ENCODE results near the gene RBMS3.
"Not testable (repeated sequence)": the region's sequence is repeated elsewhere in the genome, so short reads cannot be mapped to it uniquely, and the experiment has no call there.

Gene RBMS3

GRCh38 chr3:29337565-29337964 is 56.7 kb downstream of the RBMS3 start:
- in situ Hi-C loops (cut with MboI; ENCODE audit: low sequenced_read_pairs): no loop called here

DNA sequence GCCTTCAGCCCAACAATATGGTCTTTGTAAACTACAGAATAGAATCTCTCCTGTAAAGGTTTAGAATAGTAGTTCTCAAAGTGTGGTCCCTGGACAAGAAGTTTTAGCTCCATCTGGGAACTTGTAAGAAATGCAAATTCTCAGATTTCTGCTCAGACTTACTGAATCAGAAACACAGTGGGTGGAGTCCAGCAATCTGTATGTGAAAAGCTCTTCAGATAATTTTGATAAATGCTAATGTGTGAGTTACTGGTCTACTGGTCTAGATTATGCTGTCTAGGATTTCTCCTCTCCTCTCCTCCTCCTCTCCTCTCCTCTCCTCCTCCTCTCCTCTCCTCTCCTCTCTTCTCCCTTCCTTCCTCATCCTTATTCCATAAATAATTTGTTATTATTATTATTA is 57.5 kb downstream of the RBMS3 start:
- in situ Hi-C loops (cut with MboI; ENCODE audit: low sequenced_read_pairs): no loop called here

DNA sequence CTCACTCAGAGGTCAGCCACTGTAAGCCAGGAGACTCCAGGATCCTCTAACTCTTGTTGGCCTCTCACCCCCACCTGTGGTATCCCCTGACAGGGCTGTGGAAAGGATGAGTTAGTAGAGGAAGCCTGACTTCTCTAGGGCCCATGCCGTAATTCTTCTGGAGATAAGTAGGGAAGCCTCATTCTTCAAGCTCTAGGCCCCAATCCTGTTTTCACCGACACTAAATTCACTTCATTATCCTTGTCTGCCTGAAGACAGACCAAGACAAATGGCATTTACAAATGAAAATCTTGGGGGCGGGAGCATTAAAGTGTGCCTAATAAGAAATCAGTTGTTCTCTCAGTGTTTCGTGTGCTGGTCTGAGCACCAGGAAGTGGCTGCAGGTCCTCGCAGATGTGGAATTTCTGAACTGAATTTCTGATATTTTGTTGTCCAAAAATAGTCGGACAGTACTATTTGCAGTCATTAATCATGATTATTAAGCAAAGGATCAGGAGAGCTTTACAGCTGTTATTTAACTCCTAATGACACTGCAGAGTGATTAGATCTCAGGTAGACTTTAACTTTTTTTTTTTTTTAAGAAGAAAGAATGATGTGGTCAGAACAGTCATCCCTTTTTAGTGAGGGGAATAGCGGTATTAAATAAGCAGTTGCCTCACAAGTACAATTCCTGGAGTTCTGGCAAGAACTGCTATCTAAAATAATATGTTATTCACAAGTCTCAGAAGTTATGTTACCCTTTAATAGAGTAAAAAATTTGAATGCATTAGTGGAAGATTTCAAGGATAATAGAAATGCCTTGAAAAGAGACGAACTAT is 58.4 kb downstream of the RBMS3 start:
- in situ Hi-C loops (cut with MboI; ENCODE audit: low sequenced_read_pairs): no loop called here

DNA sequence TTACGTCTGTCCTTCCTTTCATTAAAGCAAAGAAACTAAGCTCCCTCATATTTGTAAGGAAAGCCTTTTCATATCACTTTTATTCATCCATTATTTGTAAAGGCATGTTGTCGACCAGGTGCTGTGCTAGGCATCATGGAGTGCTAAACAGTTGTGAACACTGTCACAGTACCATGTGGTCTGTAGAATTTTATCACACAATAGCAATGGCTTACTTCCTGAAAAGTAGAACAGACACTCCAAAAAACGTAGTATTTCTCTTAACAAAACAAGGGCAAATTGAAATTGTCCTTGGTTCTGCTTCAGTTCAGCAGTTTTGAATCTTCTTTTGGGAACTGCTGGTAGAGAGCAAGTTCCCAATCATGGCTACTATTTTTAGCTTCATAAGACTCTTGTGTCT is 63.3 kb downstream of the RBMS3 start:
- in situ Hi-C loops (cut with MboI; ENCODE audit: low sequenced_read_pairs): no loop called here

DNA sequence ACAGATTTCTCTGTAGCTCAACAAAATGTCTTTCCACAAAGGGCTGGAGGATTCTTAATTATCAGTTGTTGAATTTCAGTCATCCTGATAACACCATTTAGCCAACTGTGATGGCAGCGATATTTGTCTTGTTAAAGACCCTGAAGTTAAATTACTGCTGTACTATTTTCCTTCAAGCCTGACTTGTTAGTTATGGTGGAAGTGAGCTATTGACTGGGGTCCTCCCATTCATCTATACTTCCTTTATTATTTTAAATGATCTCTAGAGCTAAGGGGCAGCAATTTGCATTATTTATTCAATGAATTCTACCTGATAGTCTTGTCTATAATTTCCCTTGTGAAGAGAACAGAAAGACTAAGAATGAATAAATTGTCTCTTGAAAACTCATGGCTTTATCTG is 64.1 kb downstream of the RBMS3 start:
- in situ Hi-C loops (cut with MboI; ENCODE audit: low sequenced_read_pairs): no loop called here

GRCh38 chr3:29345516-29346300 is 64.8 kb downstream of the RBMS3 start:
- in situ Hi-C loops (cut with MboI; ENCODE audit: low sequenced_read_pairs): no loop called here

DNA sequence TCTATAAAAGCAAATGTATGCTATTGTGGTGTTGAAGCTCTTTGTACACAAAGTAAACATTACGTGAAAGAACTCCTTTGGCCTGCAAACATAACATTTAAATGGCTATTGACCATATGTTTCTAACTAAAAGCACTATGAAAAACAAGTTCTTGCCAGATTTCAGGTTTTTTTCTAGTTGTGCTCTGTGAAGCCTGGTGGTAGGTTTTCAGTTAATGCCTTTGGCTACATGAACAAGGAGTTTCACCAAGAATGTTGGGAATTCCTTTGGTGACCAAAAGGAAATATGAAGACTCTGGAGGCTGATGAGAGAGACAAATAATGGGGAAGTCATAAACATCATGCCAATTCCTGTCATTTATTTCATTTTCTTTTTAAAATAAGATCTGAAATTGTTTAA is 66.0 kb downstream of the RBMS3 start:
- in situ Hi-C loops (cut with MboI; ENCODE audit: low sequenced_read_pairs): no loop called here

GRCh38 chr3:29347412-29347811 is 66.5 kb downstream of the RBMS3 start:
- in situ Hi-C loops (cut with MboI; ENCODE audit: low sequenced_read_pairs): no loop called here

DNA sequence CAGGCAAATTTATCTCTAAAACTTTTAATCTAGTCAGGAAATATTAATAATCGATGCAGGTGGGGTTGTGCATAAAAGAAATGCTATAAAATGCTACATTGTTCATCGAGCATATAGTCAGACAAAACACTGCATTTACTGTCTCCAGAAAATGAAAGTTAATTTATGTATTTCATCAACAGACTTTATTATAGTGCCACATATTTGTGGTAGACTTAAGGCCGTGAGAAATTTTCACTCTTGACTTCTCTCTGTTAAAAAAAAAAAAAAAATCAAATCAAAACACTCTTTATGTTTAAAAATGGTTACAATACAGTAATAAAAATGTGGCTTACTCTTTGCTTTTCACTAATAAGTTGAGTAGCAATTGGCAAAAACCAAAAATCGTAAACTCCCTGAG is 67.4 kb downstream of the RBMS3 start:
- in situ Hi-C loops (cut with MboI; ENCODE audit: low sequenced_read_pairs): no loop called here

DNA sequence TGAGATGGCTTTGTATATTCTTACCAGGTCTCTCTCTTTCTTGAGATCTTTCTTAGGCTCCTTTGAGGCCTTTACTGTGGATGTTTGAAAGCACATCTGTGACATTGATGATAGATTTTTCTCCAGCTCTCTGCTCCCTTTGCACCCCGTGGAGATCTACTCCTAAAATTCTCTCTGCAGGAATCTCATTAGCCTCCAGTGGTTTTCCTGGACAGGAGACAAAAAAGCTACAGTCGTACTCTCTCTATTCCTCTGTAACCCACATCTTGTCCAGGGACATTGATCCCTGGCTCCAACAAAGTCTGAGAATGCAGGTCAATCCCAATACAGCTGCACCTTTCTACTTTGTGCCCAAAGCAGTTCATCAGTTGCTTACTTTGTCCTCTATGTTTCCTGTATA is 68.2 kb downstream of the RBMS3 start:
- in situ Hi-C loops (cut with MboI; ENCODE audit: low sequenced_read_pairs): no loop called here

DNA sequence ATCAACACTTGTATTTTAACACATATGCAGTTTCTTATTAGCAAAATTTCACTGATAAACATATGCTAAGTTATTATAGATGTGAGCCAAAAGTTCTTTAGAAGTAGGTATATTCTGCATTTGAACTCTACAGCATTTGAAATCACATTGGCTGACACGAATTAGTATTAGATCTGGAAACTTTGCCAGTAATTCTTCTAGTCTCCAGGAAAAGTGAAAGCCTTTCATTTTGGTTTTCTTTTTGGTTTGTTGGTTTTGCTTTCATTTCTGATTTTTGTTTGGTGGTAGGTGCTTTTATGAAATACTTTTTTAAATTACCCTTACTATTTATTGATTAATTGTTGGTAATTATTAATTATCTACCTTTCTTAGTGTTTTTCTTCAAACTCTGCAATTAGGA is 72.9 kb downstream of the RBMS3 start:
- in situ Hi-C loops (cut with MboI; ENCODE audit: low sequenced_read_pairs): no loop called here

DNA sequence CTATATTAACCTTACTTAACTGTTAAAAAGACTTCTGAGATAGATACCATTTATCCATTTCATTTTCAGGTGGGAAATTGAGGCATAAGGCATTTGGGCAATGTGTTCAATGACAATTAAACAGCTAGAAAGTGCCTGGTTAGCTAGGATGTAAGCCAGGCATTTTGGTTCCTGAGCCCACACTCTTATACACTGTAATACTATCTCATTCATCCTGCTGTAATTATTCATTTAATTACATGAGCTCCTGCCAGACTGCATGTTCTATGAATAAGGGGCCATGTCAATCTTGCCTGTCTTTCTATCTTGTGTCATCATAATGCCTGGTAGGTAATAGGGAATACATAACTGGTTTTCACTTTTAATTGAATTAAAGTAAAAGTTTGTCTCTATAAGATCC is 74.0 kb downstream of the RBMS3 start:
- in situ Hi-C loops (cut with MboI; ENCODE audit: low sequenced_read_pairs): no loop called here

GRCh38 chr3:29356062-29356461 is 75.2 kb downstream of the RBMS3 start:
- in situ Hi-C loops (cut with MboI; ENCODE audit: low sequenced_read_pairs): no loop called here

GRCh38 chr3:29360289-29360688 is 79.4 kb downstream of the RBMS3 start:
- in situ Hi-C loops (cut with MboI; ENCODE audit: low sequenced_read_pairs): not testable (repeated sequence)

- in situ Hi-C loops (cut with MboI; ENCODE audit: low sequenced_read_pairs): no loop called here
Measured at GRCh38 chr3:29363110-29363509, 82.2 kb downstream of the RBMS3 start.

DNA sequence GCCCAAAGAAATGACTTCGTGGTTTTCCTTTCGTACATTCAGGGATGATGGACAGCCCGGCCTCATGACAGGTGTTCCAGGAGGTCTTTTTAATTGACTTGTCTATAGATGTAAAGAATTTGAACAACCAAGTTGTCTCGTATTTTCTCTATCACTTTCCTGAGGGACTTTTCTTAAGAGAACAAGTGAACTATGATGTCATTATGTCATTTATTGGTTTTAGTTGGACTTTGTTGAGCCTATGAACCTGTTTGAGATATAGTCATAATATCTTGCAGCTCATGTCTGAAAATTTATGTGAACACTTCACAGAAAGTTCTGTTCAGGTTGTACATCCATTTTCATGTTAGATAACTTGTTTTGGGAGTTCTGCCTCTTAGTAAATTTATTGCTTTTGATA is 89.2 kb downstream of the RBMS3 start:
- in situ Hi-C loops (cut with MboI; ENCODE audit: low sequenced_read_pairs): no loop called here

DNA sequence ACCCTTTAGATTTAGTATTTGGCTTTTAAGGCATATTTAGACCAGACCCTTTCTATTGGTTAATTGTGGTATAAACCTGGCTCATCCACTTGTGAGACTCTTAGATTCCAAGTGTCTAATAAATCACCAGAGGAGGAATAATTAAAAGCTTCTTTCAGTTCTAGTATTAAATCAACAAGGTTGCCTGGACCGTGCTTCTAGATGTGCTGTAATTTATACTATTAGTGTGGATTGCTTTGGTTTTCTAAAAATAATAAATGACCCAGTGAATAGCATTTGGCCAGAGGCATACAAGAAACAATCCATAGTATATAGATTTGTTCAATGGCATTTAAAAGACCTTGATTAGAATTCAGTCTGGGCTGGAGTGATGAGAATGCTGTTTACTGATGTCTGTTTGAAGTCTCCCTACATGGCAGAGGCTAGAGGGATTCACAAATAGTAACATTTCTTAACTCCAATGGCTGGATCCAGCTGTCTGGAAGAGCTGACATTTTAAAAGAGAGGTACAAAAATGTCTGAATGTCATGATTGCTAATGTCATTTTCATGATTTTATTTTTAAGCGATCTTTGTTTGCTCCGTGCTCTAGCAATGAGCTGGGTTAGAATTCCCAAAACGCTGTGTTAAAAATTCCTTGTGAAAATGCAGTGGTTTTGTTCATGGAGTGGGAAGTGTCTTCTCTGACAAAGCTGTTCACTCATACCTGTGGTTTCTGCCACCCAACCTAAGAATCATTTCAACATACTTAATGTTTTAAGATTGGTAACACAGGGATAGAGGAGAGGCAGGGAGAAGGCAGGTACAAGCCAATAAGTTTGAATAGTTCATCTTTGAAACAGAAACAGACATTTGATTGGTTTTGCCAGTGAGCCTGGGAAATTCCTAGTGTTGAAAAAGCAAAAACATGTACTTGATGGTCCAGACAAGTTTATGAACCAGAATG is 89.9 kb downstream of the RBMS3 start:
- in situ Hi-C loops (cut with MboI; ENCODE audit: low sequenced_read_pairs): no loop called here

DNA sequence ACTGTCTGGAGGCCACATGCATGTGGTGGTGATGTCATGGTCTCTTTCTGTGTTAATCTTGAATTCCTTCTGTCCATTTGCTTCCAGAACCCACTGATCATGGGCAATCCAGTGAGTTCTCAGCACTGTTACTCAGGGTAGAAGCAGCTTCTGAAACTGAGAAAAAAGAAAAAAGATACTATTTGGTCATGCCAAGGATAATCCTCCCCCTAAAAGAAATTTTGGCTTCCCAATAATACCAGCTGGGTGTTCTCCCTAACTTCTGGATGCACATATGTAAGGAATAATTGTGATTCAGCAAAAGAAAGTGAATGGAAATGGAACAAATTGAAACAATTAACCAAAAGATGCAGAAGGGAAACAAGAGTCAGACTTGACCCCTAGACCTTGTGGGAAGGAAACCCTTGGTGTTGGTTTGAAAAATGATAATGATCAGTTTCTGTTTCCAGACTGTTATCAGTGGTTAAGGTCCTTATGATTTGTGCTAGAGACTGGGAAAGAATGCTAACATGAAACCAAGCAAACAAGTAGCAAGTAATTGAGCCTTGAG is 92.3 kb downstream of the RBMS3 start:
- in situ Hi-C loops (cut with MboI; ENCODE audit: low sequenced_read_pairs): no loop called here

- in situ Hi-C loops (cut with MboI; ENCODE audit: low sequenced_read_pairs): no loop called here
Measured at GRCh38 chr3:29374226-29374625, 93.4 kb downstream of the RBMS3 start.

GRCh38 chr3:29379097-29379496 is 98.2 kb downstream of the RBMS3 start:
- in situ Hi-C loops (cut with MboI; ENCODE audit: low sequenced_read_pairs): no loop called here

GRCh38 chr3:29381595-29381994 is 100.7 kb downstream of the RBMS3 start:
- in situ Hi-C loops (cut with MboI; ENCODE audit: low sequenced_read_pairs): no loop called here
